ENCODE measurements around the gene EMILIN1. TPM values are rescaled to one million over a fixed set of nuclear protein-coding genes. Genes with fewer than 3 reads are reported as not detected.

The EMILIN1 gene
- total and polyA plus RNA-seq, 10 of the 15 experiments (the other 5 are each of a cell fraction or from before 2014, with no cell fraction given), result 0.01 to 2.3 (median 1.2) TPM; not detected in 2

GRCh38 chr2:27123302-27124150 lies 45.1 kb downstream of the EMILIN1 start, which contains the start of gene ABHD1:
ABHD1 (plus strand) TSS chr2:27123815; CDS start chr2:27123949, 134 bp downstream.
- CTCF ChIA-PET, result interaction anchor here (0.8 to 1.4 kb wide), 4 partner anchors 26 to 162 kb away, joined by 3 to 5 read pairs (median 4); no protein-coding TSS in a partner anchor
- in situ Hi-C loops (cut with MboI), result no loop called here
- Histone ChIP-seq H3K36me3 (ENCODE audit: control insufficient read depth in 2 of 2, insufficient read depth in 2 of 2, low read length in 1 of 2) (no peaks in the 10 kb centered on the region), H4K20me1 (ENCODE audit: control insufficient read depth, insufficient read depth) (no peaks in the 10 kb centered on the region), H3K27me3 (replicated peaks in 1 of 2; ENCODE audit: control insufficient read depth in 2 of 2, insufficient read depth in 2 of 2, low read length in 1 of 2) (peaks cover 6 to 8% of the 10 kb centered on the region in 2 experiments), H2AFZ (ENCODE audit: control insufficient read depth, low read depth, low read length) (peak within 1 kb of the TSS; percentile 95), H3K27ac (ENCODE audit: control insufficient read depth, insufficient read depth) (no peak within 1 kb of the TSS), H3K4me3 (peak within 1 kb of the TSS; percentile 62; the same call in 1 of the 2 replicates), H3K79me2 (ENCODE audit: control insufficient read depth, insufficient read depth, low read length) (no peaks in the 10 kb centered on the region), H3K4me2 (ENCODE audit: control insufficient read depth, insufficient read depth) (peak within 1 kb of the TSS; percentile 95), H3K4me1 (ENCODE audit: control insufficient read depth, insufficient read depth, low read length) (peaks cover 5% of the 10 kb centered on the region; the same call in 1 of the 2 replicates), H3K9ac (ENCODE audit: control insufficient read depth, insufficient read depth, low read length) (no peak within 1 kb of the TSS), H3K9me3 (replicated peaks; ENCODE audit: control insufficient read depth, insufficient read depth, low read length) (no peaks in the 10 kb centered on the region)
- 18% methylated on average over 30 of the region's 47 CpGs for WGBS (ENCODE audit: insufficient coverage, insufficient replicate concordance, low lambda C conversion rate, missing lambda C conversion rate)
- DNase-seq (ENCODE audit: low read depth, low spot score) (no peak), ATAC-seq (peak; percentile 89), FAIRE-seq (no peak)
- POLR2A ChIA-PET, result interaction anchor here (0.6 to 1.3 kb wide), 3 partner anchors 10 to 78 kb away, joined by 3 to 5 read pairs (median 4); no protein-coding TSS in a partner anchor
- SMC1A ChIA-PET (ENCODE audit: uncharacterized antibody, unreplicated experiment), result interaction anchor here (1.6 to 1.7 kb wide), 3 partner anchors 10 to 156 kb away, joined by 5 to 7 read pairs (median 6); no protein-coding TSS in a partner anchor
- no TSS peak for BruUV-seq (replicated peaks)
- RAD21 ChIA-PET (ENCODE audit: unreplicated experiment), result interaction anchor here (0.9 to 1.7 kb wide), 3 partner anchors 35 to 95 kb away, joined by 3 to 4 read pairs (median 3); no protein-coding TSS in a partner anchor
- intact Hi-C loops (cut with micrococcal nuclease; ENCODE audit: unreplicated experiment), result no loop called here
- peak; percentile 47; the same call in 1 of the 2 replicates for TF ChIP-seq NR2F1 (conservative IDR thresholded peaks at IDR 0.05)
- TF ChIP-seq CTCF (IDR thresholded peaks at IDR 0.05 in 2 of 3, conservative IDR thresholded peaks at IDR 0.05 in 1 of 3; ENCODE audit: control insufficient read depth in 2 of 3, extremely low read depth in 1 of 3, insufficient read depth in 1 of 3, low read depth in 3 of 3, low read length in 3 of 3), result peak in 1 of 3 experiments; percentile 11; a peak in 1 of 6 replicates
- TF ChIP-seq POLR2A (IDR thresholded peaks at IDR 0.05; ENCODE audit: low read depth, low read length), result peak; percentile 69
- TF ChIP-seq YY1 (IDR thresholded peaks at IDR 0.05; ENCODE audit: low read depth, low read length), result peak; percentile 95
- no peak for TF ChIP-seq ZBED1 (IDR thresholded peaks at IDR 0.05; ENCODE audit: borderline replicate concordance)
- peak; percentile 40; the same call in 1 of the 2 replicates for TF ChIP-seq POLR2AphosphoS5 (IDR thresholded peaks at IDR 0.05; ENCODE audit: low read length)
- 0 out of 4 replicates have a peak, but pooled peaks of 1 of the 2 experiments have one; percentile 14 for TF ChIP-seq BHLHE40 (IDR thresholded peaks at IDR 0.05; ENCODE audit: borderline replicate concordance in 1 of 2, low read depth in 2 of 2, low read length in 1 of 2)
- no peak for TF ChIP-seq ZNF622 (IDR thresholded peaks at IDR 0.05)
- TF ChIP-seq CHD4 (IDR thresholded peaks at IDR 0.05), result no peak
- TF ChIP-seq BACH1 (IDR thresholded peaks at IDR 0.05; ENCODE audit: borderline replicate concordance), result peak; percentile 34; the same call in 1 of the 2 replicates
- TF ChIP-seq BCL11A (IDR thresholded peaks at IDR 0.05; ENCODE audit: low read depth, low read length), result no peak
- TF ChIP-seq PRDM15 (CRISPR knock-in tag; IDR thresholded peaks at IDR 0.05), result no peak
- TF ChIP-seq MYC (IDR thresholded peaks at IDR 0.05; ENCODE audit: insufficient read depth, insufficient read length, insufficient replicate concordance, low read length, severe bottlenecking), result no peak
- no peak for TF ChIP-seq GABPA (IDR thresholded peaks at IDR 0.05; ENCODE audit: low read depth)
- TF ChIP-seq MEF2B (IDR thresholded peaks at IDR 0.05; ENCODE audit: partially characterized antibody, poor library complexity, severe bottlenecking), result no peak
- peak; percentile 57; the same call in 1 of the 2 replicates for TF ChIP-seq LARP7 (IDR thresholded peaks at IDR 0.05)
- no peak for TF ChIP-seq BRCA1 (IDR thresholded peaks at IDR 0.05; ENCODE audit: low read depth, low read length)
- TF ChIP-seq SUZ12 (IDR thresholded peaks at IDR 0.05; ENCODE audit: unreplicated experiment), result no peak

Data from GM12878 (cell line).